ENCODE measurements around the gene KRT82.
A peak's percentile ranks its signal among the peaks of the same experiment; 100 is the strongest.
"Not testable (repeated sequence)": the region's sequence is repeated elsewhere in the genome, so short reads cannot be mapped to it uniquely, and the experiment has no call there.

The KRT82 gene

GRCh38 chr12:52358575-52359350 lies 47.4 kb downstream of the KRT82 start:
- DNase-seq: no peak

- DNase-seq: no peak
Observed at GRCh38 chr12:52356762-52357580, 49.2 kb downstream of the KRT82 start.

GRCh38 chr12:52356031-52356761 lies 49.9 kb downstream of the KRT82 start:
- DNase-seq: no peak

GRCh38 chr12:52355176-52355575 lies 51.0 kb downstream of the KRT82 start:
- no peak for DNase-seq

- no peak for DNase-seq
Observed at GRCh38 chr12:52354200-52354599, 51.9 kb downstream of the KRT82 start.

GRCh38 chr12:52353766-52354165 lies 52.4 kb downstream of the KRT82 start:
- DNase-seq: no peak

GRCh38 chr12:52352951-52353350 lies 53.2 kb downstream of the KRT82 start:
- no peak for DNase-seq

- peak; percentile 21 for DNase-seq
Observed at GRCh38 chr12:52351196-52352059, 54.7 kb downstream of the KRT82 start.

- no peak for DNase-seq
Observed at GRCh38 chr12:52350786-52351185, 55.3 kb downstream of the KRT82 start.

GRCh38 chr12:52350021-52350620 lies 56.0 kb downstream of the KRT82 start:
- no peak for DNase-seq

- DNase-seq: no peak
Observed at GRCh38 chr12:52349196-52349595, 56.9 kb downstream of the KRT82 start.

GRCh38 chr12:52347551-52348510 lies 58.3 kb downstream of the KRT82 start:
- no peak for DNase-seq

- DNase-seq: no peak
Observed at GRCh38 chr12:52347016-52347415, 59.1 kb downstream of the KRT82 start.

- DNase-seq: no peak
Observed at GRCh38 chr12:52346593-52346992, 59.5 kb downstream of the KRT82 start.

- not testable (repeated sequence) for DNase-seq
Observed at GRCh38 chr12:52345041-52345440, 61.1 kb downstream of the KRT82 start.

- no peak for DNase-seq
Observed at GRCh38 chr12:52344111-52344510, 62.0 kb downstream of the KRT82 start.

Measured in effector CD4-positive, alpha-beta T cell (primary cell).